NCI-H2107 treated with DMSO at 0.1 percent for 48 hours (cell line): ENCODE measurements around the gene MYT1.
"Not testable (repeated sequence)": the region's sequence is repeated elsewhere in the genome, so short reads cannot be mapped to it uniquely, and the experiment has no call there.

Experiments
- DNase-seq: peaks from one replicate; lab custom pipeline; 2025; ENCODE audit not compliant: unreplicated experiment; lab: John Stamatoyannopoulos, UW

Gene MYT1

GRCh38 chr20:64228751-64229506, 64.7 kb downstream of the MYT1 start:
- no peak for DNase-seq

- no peak for DNase-seq
Measured at GRCh38 chr20:64229507-64230061, 65.3 kb downstream of the MYT1 start.

GRCh38 chr20:64230461-64231145, 66.4 kb downstream of the MYT1 start:
- DNase-seq = no peak

- DNase-seq = no peak
Measured at GRCh38 chr20:64231621-64232550, 67.6 kb downstream of the MYT1 start.

- peak; percentile 25 for DNase-seq
Measured at GRCh38 chr20:64232794-64233193, 68.5 kb downstream of the MYT1 start.

GRCh38 chr20:64233725-64234124, 69.5 kb downstream of the MYT1 start:
- no peak for DNase-seq

- no peak for DNase-seq
Measured at GRCh38 chr20:64234291-64234791, 70.1 kb downstream of the MYT1 start.

- not testable (repeated sequence) for DNase-seq
Measured at GRCh38 chr20:64234921-64235565, 70.8 kb downstream of the MYT1 start.

- DNase-seq = no peak
Measured at GRCh38 chr20:64236137-64237088, 72.2 kb downstream of the MYT1 start.

- DNase-seq = no peak
Measured at GRCh38 chr20:64237316-64237715, 73.1 kb downstream of the MYT1 start.

- DNase-seq = no peak
Measured at GRCh38 chr20:64238115-64238825, 74.0 kb downstream of the MYT1 start.

GRCh38 chr20:64238851-64239387, 74.7 kb downstream of the MYT1 start:
- DNase-seq = no peak

GRCh38 chr20:64239449-64240242, 75.4 kb downstream of the MYT1 start:
- no peak for DNase-seq

GRCh38 chr20:64240243-64241015, 76.2 kb downstream of the MYT1 start:
- DNase-seq = no peak

GRCh38 chr20:64241061-64241460, 76.8 kb downstream of the MYT1 start:
- no peak for DNase-seq

- no peak for DNase-seq
Measured at GRCh38 chr20:64242003-64242796, 77.9 kb downstream of the MYT1 start.
